HepG2 (cell line): ENCODE results near the gene PWWP2A. TPM values are rescaled to one million over a fixed set of nuclear protein-coding genes. Genes with fewer than 3 reads are reported as not detected.
A peak's percentile ranks its signal among the peaks of the same experiment; 100 is the strongest.

ENCODE experiments used
- ATAD3A ChIP-seq: sonication (generic); formaldehyde crosslinking; IDR thresholded peaks from 2 replicates; pipeline ENCODE4 v1.4.0; 2020; ENCODE audit warnings: missing genetic modification reagents
- CEBPG ChIP-seq: IDR thresholded peaks from 2 replicates; pipeline ENCODE4 v1.6.1; 2016
- JUN ChIP-seq: sonication (generic); formaldehyde crosslinking; IDR thresholded peaks from 2 replicates; pipeline ENCODE4 v1.4.0; 2020; ENCODE audit warnings: mild to moderate bottlenecking, missing genetic modification reagents
- MZF1 ChIP-seq: sonication (generic); formaldehyde crosslinking; IDR thresholded peaks from 2 replicates; pipeline ENCODE4 v1.8.1; 2023; ENCODE audit warnings: mild to moderate bottlenecking, missing genetic modification reagents, borderline replicate concordance
- SRY ChIP-seq: sonication (generic); formaldehyde crosslinking; IDR thresholded peaks from 2 replicates; pipeline ENCODE4 v1.8.0; 2022; ENCODE audit warnings: mild to moderate bottlenecking, missing genetic modification reagents
- TBX2 ChIP-seq: sonication (generic); formaldehyde crosslinking; IDR thresholded peaks from 2 replicates; pipeline ENCODE4 v1.5.0; 2020; ENCODE audit warnings: missing genetic modification reagents, mild to moderate bottlenecking, borderline replicate concordance
- ZNF547 ChIP-seq: sonication (generic); formaldehyde crosslinking; IDR thresholded peaks from 2 replicates; pipeline ENCODE4 v1.5.1; 2020; ENCODE audit warnings: mild to moderate bottlenecking, missing genetic modification reagents
- ZNF737 ChIP-seq: sonication (generic); formaldehyde crosslinking; IDR thresholded peaks from 2 replicates; pipeline ENCODE4 v1.5.0; 2020; ENCODE audit warnings: missing genetic modification reagents, mild to moderate bottlenecking, borderline replicate concordance
- ZNF766 ChIP-seq: sonication (generic); formaldehyde crosslinking; IDR thresholded peaks from 2 replicates; pipeline ENCODE4 v1.5.0; 2020; ENCODE audit warnings: missing genetic modification reagents, borderline replicate concordance
- ZNF883 ChIP-seq: sonication (generic); formaldehyde crosslinking; IDR thresholded peaks from 2 replicates; pipeline ENCODE4 v1.5.1; 2020; ENCODE audit warnings: mild to moderate bottlenecking, missing genetic modification reagents; ENCODE audit errors: not compliant biosample characterization
- polyA plus RNA-seq, 8 experiments: library from polyadenylated mRNA; depleted of rRNA in 3 of 8; stranded (reverse) in 7 of 8; unstranded in 1 of 8; fragments of >200 nt; fragmentation: Illumina TruSeq in 4 of 8; extraction: Trizol in 4 of 8; gene quantifications; 2 replicates each; pipeline versions ENCODE4 v1.2.1 to v1.2.3, GENCODE V29; 2011 to 2016; ENCODE audit warnings: low read depth in 4 of 8, missing spikeins in 1 of 8, mixed read lengths in 1 of 8; ENCODE audit not compliant: insufficient read depth in 1 of 8
- total RNA-seq, 5 experiments: library from RNA; depleted of rRNA; stranded (reverse); fragments of >200 nt; fragmentation: Illumina TruSeq; extraction: Trizol; gene quantifications; 2 replicates each; pipeline ENCODE4 v1.2.3, GENCODE V29; 2016; ENCODE audit warnings: low read depth in 1 of 5
- TF ChIP-seq, protein P1 (sequence below): IDR thresholded peaks from 2 replicates; pipeline ENCODE4 v1.4.0; 2020; ENCODE audit warnings: mild to moderate bottlenecking, missing genetic modification reagents
- TF ChIP-seq, protein P2 (sequence below): sonication (generic); formaldehyde crosslinking; IDR thresholded peaks from 2 replicates; pipeline ENCODE4 v1.4.0; 2020; ENCODE audit warnings: missing genetic modification reagents, mild to moderate bottlenecking, borderline replicate concordance
- TF ChIP-seq, protein P3 (sequence below): IDR thresholded peaks from 2 replicates; pipeline ENCODE4 v1.6.1; 2012; ENCODE audit warnings: low read length, improper control_type of control experiment
- TF ChIP-seq, protein P4 (sequence below): IDR thresholded peaks from 2 replicates; pipeline ENCODE4 v1.6.1; 2016
- TF ChIP-seq, protein P5 (sequence below): sonication (generic); formaldehyde crosslinking; IDR thresholded peaks from 2 replicates; pipeline ENCODE4 v1.4.0; 2020; ENCODE audit warnings: missing genetic modification reagents

The PWWP2A gene
- total and polyA plus RNA-seq, 2 of the 13 experiments (the other 11 are each of a cell fraction or from before 2014, with no cell fraction given) = 7.3 to 16.9 TPM

DNA sequence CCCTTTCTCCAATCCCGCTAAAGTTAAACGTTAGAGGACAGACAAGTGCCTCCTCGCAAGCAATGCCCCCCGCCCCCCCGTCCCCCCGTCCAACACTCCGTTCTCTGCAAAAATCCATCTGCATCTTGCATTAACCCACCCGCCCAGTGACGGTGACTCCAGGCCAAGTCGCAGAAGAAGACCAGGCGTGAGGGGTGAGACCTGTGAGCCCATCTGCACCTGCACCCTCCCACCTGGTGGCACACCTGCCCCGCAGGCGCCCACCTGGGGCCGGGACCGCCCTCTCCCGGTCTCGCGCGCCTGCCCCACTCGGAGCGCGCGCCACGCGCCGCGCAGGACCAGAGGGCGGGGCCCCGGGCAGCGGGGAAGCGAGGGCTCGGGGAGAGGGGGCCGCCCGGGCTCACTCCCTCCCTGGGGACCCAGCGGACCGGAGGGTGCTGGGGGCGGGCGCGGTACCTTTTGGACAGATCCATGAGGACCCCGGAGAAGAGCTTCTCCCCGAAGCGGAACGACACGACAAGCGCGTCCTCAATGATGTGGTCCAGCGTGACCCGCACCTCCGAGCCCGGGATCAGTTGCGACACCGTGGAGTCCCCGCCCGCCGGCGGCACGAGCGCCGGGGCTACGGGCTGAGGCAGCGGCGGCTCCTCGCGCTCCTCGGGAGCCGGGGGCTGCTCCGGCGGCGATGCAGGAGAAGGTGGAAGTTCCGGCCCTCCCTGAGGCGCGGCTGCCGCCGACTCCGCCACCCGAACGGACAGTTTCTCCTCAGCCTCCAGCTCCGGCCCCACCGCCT is 705 bp downstream of the PWWP2A start (continued):
- TF ChIP-seq, protein P1, sequence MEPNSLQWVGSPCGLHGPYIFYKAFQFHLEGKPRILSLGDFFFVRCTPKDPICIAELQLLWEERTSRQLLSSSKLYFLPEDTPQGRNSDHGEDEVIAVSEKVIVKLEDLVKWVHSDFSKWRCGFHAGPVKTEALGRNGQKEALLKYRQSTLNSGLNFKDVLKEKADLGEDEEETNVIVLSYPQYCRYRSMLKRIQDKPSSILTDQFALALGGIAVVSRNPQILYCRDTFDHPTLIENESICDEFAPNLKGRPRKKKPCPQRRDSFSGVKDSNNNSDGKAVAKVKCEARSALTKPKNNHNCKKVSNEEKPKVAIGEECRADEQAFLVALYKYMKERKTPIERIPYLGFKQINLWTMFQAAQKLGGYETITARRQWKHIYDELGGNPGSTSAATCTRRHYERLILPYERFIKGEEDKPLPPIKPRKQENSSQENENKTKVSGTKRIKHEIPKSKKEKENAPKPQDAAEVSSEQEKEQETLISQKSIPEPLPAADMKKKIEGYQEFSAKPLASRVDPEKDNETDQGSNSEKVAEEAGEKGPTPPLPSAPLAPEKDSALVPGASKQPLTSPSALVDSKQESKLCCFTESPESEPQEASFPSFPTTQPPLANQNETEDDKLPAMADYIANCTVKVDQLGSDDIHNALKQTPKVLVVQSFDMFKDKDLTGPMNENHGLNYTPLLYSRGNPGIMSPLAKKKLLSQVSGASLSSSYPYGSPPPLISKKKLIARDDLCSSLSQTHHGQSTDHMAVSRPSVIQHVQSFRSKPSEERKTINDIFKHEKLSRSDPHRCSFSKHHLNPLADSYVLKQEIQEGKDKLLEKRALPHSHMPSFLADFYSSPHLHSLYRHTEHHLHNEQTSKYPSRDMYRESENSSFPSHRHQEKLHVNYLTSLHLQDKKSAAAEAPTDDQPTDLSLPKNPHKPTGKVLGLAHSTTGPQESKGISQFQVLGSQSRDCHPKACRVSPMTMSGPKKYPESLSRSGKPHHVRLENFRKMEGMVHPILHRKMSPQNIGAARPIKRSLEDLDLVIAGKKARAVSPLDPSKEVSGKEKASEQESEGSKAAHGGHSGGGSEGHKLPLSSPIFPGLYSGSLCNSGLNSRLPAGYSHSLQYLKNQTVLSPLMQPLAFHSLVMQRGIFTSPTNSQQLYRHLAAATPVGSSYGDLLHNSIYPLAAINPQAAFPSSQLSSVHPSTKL = no peak
- TF ChIP-seq ZNF547 (CRISPR knock-in tag) (peak; percentile 74; the same call in 1 of the 2 replicates), ATAD3A (CRISPR knock-in tag) (no peak), CEBPG (CRISPR knock-in tag) (peak; percentile 19; the same call in 1 of the 2 replicates), ZNF766 (CRISPR knock-in tag) (no peak), ZNF737 (CRISPR knock-in tag) (no peak), ZNF883 (CRISPR knock-in tag) (peak; percentile 27), TBX2 (CRISPR knock-in tag) (no peak), SRY (no peak), MZF1 (CRISPR knock-in tag) (no peak), JUN (CRISPR knock-in tag) (no peak)
- TF ChIP-seq, protein P2, sequence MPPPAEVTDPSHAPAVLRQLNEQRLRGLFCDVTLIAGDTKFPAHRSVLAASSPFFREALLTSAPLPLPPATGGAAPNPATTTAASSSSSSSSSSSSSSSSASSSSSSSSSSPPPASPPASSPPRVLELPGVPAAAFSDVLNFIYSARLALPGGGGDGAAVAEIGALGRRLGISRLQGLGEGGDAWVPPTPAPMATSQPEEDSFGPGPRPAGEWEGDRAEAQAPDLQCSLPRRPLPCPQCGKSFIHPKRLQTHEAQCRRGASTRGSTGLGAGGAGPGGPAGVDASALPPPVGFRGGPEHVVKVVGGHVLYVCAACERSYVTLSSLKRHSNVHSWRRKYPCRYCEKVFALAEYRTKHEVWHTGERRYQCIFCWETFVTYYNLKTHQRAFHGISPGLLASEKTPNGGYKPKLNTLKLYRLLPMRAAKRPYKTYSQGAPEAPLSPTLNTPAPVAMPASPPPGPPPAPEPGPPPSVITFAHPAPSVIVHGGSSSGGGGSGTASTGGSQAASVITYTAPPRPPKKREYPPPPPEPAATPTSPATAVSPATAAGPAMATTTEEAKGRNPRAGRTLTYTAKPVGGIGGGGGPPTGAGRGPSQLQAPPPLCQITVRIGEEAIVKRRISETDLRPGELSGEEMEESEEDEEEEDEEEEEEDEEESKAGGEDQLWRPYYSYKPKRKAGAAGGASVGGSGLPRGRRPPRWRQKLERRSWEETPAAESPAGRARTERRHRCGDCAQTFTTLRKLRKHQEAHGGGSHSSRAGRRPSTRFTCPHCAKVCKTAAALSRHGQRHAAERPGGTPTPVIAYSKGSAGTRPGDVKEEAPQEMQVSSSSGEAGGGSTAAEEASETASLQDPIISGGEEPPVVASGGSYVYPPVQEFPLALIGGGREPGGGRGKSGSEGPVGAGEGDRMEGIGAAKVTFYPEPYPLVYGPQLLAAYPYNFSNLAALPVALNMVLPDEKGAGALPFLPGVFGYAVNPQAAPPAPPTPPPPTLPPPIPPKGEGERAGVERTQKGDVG = no peak
- TF ChIP-seq, protein P3, sequence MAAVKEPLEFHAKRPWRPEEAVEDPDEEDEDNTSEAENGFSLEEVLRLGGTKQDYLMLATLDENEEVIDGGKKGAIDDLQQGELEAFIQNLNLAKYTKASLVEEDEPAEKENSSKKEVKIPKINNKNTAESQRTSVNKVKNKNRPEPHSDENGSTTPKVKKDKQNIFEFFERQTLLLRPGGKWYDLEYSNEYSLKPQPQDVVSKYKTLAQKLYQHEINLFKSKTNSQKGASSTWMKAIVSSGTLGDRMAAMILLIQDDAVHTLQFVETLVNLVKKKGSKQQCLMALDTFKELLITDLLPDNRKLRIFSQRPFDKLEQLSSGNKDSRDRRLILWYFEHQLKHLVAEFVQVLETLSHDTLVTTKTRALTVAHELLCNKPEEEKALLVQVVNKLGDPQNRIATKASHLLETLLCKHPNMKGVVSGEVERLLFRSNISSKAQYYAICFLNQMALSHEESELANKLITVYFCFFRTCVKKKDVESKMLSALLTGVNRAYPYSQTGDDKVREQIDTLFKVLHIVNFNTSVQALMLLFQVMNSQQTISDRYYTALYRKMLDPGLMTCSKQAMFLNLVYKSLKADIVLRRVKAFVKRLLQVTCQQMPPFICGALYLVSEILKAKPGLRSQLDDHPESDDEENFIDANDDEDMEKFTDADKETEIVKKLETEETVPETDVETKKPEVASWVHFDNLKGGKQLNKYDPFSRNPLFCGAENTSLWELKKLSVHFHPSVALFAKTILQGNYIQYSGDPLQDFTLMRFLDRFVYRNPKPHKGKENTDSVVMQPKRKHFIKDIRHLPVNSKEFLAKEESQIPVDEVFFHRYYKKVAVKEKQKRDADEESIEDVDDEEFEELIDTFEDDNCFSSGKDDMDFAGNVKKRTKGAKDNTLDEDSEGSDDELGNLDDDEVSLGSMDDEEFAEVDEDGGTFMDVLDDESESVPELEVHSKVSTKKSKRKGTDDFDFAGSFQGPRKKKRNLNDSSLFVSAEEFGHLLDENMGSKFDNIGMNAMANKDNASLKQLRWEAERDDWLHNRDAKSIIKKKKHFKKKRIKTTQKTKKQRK = no peak
- TF ChIP-seq, protein P4, sequence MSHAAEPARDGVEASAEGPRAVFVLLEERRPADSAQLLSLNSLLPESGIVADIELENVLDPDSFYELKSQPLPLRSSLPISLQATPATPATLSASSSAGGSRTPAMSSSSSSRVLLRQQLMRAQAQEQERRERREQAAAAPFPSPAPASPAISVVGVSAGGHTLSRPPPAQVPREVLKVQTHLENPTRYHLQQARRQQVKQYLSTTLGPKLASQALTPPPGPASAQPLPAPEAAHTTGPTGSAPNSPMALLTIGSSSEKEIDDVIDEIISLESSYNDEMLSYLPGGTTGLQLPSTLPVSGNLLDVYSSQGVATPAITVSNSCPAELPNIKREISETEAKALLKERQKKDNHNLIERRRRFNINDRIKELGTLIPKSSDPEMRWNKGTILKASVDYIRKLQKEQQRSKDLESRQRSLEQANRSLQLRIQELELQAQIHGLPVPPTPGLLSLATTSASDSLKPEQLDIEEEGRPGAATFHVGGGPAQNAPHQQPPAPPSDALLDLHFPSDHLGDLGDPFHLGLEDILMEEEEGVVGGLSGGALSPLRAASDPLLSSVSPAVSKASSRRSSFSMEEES (CRISPR knock-in tag) = no peak
- TF ChIP-seq, protein P5, sequence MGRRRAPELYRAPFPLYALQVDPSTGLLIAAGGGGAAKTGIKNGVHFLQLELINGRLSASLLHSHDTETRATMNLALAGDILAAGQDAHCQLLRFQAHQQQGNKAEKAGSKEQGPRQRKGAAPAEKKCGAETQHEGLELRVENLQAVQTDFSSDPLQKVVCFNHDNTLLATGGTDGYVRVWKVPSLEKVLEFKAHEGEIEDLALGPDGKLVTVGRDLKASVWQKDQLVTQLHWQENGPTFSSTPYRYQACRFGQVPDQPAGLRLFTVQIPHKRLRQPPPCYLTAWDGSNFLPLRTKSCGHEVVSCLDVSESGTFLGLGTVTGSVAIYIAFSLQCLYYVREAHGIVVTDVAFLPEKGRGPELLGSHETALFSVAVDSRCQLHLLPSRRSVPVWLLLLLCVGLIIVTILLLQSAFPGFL (CRISPR knock-in tag) = no peak
